ENCODE data around the gene IL26.
A peak's percentile ranks its signal among the peaks of the same experiment; 100 is the strongest.

Gene IL26

DNA sequence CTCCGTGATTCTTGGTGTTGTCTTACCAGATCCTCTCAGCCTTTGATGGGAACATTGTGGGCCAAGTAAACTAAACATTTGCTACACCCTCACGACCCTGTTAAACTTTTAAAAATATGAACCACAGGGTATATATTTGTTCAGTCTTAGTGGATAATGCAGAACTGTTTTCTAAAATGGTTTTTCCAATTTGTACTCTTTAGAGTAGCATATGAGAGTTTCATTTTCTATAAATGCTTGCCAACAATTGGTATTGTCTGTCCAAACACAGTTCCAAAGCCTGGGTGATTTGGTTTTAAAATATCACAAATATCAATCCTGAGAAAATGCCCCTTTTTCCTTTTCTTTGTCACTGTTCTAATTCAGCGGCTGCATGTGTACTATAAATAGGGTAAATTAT is 34.5 kb upstream of the IL26 start:
- H3K27ac Mint-ChIP-seq: no peak overlapping the region
- TF ChIP-seq, protein P1, sequence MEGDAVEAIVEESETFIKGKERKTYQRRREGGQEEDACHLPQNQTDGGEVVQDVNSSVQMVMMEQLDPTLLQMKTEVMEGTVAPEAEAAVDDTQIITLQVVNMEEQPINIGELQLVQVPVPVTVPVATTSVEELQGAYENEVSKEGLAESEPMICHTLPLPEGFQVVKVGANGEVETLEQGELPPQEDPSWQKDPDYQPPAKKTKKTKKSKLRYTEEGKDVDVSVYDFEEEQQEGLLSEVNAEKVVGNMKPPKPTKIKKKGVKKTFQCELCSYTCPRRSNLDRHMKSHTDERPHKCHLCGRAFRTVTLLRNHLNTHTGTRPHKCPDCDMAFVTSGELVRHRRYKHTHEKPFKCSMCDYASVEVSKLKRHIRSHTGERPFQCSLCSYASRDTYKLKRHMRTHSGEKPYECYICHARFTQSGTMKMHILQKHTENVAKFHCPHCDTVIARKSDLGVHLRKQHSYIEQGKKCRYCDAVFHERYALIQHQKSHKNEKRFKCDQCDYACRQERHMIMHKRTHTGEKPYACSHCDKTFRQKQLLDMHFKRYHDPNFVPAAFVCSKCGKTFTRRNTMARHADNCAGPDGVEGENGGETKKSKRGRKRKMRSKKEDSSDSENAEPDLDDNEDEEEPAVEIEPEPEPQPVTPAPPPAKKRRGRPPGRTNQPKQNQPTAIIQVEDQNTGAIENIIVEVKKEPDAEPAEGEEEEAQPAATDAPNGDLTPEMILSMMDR (IDR thresholded peaks at IDR 0.05; ENCODE audit: unreplicated experiment in 3 of 3): no peak
- no peak overlapping the region for H3K4me3 Mint-ChIP-seq
- H3K9me3 Mint-ChIP-seq: no peaks in the 10 kb centered on the region
- H3K36me3 Mint-ChIP-seq (ENCODE audit: low read depth): no peaks in the 10 kb centered on the region
- H3K27me3 Mint-ChIP-seq (ENCODE audit: low read depth): no peaks in the 10 kb centered on the region
- peaks cover 6% of the 10 kb centered on the region for H3K4me1 Mint-ChIP-seq

DNA sequence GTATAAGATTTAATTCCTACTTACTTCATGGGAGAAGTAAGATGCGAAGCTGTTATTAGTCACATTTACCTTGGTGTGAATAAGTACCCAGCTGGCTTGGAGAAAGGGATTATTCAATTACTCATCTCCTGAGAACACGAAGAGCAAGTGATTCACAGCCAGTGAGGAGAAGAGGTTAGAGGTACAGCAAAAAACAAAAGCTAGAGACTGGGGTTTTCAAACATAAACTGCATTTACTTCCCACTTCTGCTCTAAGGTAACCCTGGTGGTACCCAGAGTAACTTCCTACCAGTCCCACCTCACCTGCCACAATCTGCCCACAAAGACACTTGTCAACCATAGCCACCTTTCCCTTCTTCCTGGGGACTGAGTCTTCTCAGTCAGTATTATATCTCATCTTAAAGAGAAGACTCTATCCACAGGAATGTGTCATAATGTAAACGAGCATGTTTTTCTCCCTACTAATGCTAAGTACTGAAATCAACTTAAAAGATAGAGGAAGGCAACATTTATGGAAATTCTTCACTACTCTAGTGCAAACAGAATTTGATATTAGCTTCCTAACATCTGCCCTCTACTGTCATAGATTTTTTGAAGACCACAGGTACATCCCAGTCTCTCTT is 33.8 kb upstream of the IL26 start:
- H3K27ac Mint-ChIP-seq: no peak overlapping the region
- no peaks in the 10 kb centered on the region for H3K27me3 Mint-ChIP-seq (ENCODE audit: low read depth)
- no peaks in the 10 kb centered on the region for H3K4me1 Mint-ChIP-seq
- H3K36me3 Mint-ChIP-seq (ENCODE audit: low read depth): no peaks in the 10 kb centered on the region
- H3K4me3 Mint-ChIP-seq: no peak overlapping the region
- H3K9me3 Mint-ChIP-seq: no peaks in the 10 kb centered on the region
- TF ChIP-seq, protein P1 (IDR thresholded peaks at IDR 0.05; ENCODE audit: unreplicated experiment in 3 of 3): no peak

DNA sequence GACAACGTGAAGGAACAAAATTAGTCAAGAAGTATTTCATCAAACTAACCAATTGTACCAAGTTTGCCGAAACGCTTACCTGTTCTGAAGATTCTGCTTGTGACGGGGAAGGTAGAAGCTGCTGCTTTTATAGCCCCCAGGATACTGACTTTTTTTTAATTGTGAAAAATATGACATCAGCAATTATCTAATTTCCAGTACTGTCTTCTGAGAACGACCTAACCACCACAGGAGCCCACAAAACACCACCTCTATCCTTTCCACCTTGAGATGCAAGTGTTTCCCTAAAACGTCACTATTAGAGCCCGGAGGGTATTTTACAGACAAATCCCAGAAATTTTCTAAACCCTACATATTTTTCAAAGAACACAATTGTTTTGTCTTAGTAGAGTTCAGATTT is 27.9 kb upstream of the IL26 start, which contains the start of gene IL22:
IL22 (minus strand) TSS at position 101 of the 400 bp plus-strand sequence. CDS start 156 bp downstream, outside the sequence.
- no peaks in the 10 kb centered on the region for H3K36me3 Mint-ChIP-seq (ENCODE audit: low read depth)
- TF ChIP-seq, protein P1 (IDR thresholded peaks at IDR 0.05; ENCODE audit: unreplicated experiment in 3 of 3): no peak
- H3K9me3 Mint-ChIP-seq: no peaks in the 10 kb centered on the region
- H3K4me1 Mint-ChIP-seq: peaks cover 5% of the 10 kb centered on the region
- H3K4me3 Mint-ChIP-seq: no peak within 1 kb of the TSS
- no peaks in the 10 kb centered on the region for H3K27me3 Mint-ChIP-seq (ENCODE audit: low read depth)
- H3K27ac Mint-ChIP-seq: no peak within 1 kb of the TSS

DNA sequence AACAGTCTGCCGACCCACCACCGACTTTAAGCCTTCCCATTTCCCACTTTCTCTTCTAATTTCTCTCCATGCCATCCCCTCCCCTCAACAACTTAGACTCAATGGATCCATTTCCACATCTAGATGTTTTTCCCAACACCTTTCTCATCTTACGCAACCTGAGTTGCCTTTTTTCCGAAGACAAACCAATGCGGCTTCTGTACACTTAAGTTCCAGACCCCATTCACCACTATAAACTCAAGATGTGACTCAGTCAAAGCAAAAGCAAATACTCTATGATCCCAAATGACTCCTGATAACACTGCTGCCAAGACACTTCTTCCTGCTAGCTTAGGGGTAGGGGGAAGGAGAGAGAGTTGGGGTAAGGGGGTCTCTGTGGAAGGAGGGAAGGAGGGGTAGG is 26.5 kb upstream of the IL26 start:
- H3K27me3 Mint-ChIP-seq (ENCODE audit: low read depth): no peaks in the 10 kb centered on the region
- peaks cover 5% of the 10 kb centered on the region for H3K9me3 Mint-ChIP-seq
- TF ChIP-seq, protein P1 (IDR thresholded peaks at IDR 0.05; ENCODE audit: unreplicated experiment in 3 of 3): no peak

DNA sequence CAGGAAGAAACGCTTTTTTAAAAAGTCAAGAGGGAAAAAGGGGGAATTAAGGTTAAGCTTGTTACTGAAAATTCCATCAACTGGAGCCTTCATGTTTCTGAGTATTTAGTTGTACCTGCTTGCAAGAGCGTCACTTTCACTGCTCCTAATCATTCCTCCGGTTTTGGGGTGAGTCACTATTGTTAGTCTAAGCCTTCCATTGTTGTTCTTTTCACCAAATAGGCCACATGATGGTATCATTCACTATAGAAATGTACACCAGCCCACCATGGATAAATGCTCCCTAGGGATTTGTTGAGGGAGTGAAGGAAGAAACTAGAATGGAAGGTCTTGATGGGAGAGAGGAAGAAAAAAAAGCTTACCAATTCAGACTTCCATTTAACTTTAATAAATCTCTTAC is 24.8 kb upstream of the IL26 start:
- Mint-ChIP-seq H3K9me3 (peaks cover 9% of the 10 kb centered on the region), H3K27ac (no peak overlapping the region), H3K4me3 (no peak overlapping the region), H3K27me3 (ENCODE audit: low read depth) (no peaks in the 10 kb centered on the region), H3K4me1 (peaks cover 21% of the 10 kb centered on the region), H3K36me3 (ENCODE audit: low read depth) (peaks cover 4% of the 10 kb centered on the region)
- TF ChIP-seq, protein P1 (IDR thresholded peaks at IDR 0.05; ENCODE audit: unreplicated experiment in 3 of 3): no peak

More for the DNA sequence above, 26.5 kb upstream of the IL26 start:
- H3K36me3 Mint-ChIP-seq (ENCODE audit: low read depth): peaks cover 4% of the 10 kb centered on the region
- no peak overlapping the region for H3K4me3 Mint-ChIP-seq
- H3K4me1 Mint-ChIP-seq: peaks cover 10% of the 10 kb centered on the region
- H3K27ac Mint-ChIP-seq: no peak overlapping the region

DNA sequence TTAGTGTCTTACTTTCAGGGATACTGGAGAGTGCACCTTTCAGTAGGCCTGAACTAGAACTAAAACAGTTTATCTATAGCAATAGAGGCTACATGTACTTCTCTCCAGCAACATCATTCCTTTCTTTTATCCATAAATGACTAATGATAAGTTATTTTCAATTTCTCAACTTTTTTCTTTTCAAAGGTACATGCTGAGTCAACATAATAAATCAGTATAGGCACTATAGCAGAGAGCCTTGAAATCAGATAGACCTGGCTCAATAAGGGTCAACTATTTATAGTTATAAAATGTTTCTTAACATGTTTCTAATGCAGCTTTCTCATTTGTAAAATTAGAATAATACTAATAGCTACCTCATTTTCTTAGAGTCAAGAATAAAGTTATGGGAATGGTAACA is 22.2 kb upstream of the IL26 start:
- peaks cover 4% of the 10 kb centered on the region for H3K36me3 Mint-ChIP-seq (ENCODE audit: low read depth)

More for the DNA sequence above, 22.2 kb upstream of the IL26 start:
- peak overlapping the region; percentile 79 to 94 (median 84) for H3K27ac Mint-ChIP-seq
- H3K27me3 Mint-ChIP-seq (ENCODE audit: low read depth): no peaks in the 10 kb centered on the region
- peaks cover 9% of the 10 kb centered on the region for H3K9me3 Mint-ChIP-seq
- H3K4me3 Mint-ChIP-seq: peak overlapping the region in 1 of 3 experiments; percentile 11
- TF ChIP-seq, protein P1 (IDR thresholded peaks at IDR 0.05; ENCODE audit: unreplicated experiment in 3 of 3): no peak
- H3K4me1 Mint-ChIP-seq: peaks cover 45% of the 10 kb centered on the region

All from nephron (organoid).